C4-2B (cell line): Measurements from ENCODE around the gene CKAP2L.

ENCODE experiments used
- H3K27ac ChIP-seq: fragments of 450-650 bp; 2 replicates; pipeline ENCODE4 v1.5.1; 2017
- ZFX ChIP-seq: fragments of 450-650 bp; IDR thresholded peaks from 2 replicates; pipeline ENCODE4 v1.6.1; 2017
- TF ChIP-seq, protein P1 (sequence below): fragments of 450-650 bp; conservative IDR thresholded peaks from 2 replicates; pipeline ENCODE4 v1.5.1; 2017; ENCODE audit warnings: mild to moderate bottlenecking

The CKAP2L gene

GRCh38 chr2:112782234-112782799 is 17.9 kb upstream of the CKAP2L start:
- H3K27ac ChIP-seq, result no peak overlapping the region

DNA sequence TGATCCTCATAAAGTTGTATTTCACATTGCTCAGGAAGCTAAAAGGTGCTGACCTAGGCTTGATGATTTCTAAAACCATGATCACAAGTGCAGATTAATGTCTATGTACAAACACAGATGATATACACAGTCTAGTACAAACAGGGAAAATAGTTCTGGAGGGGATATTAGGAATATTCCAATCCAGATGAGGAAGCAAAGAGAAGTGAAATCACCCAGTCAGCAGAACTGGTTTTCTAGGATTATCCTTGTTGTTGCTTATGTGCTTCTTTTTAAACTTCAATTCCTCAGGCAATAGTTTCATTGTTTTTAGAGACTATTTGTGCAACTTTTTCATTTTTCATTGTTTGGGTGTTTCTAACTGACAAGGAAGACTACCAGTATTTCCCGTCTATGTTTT is 15.2 kb upstream of the CKAP2L start:
- H3K27ac ChIP-seq, result no peak overlapping the region
- TF ChIP-seq, protein P1, sequence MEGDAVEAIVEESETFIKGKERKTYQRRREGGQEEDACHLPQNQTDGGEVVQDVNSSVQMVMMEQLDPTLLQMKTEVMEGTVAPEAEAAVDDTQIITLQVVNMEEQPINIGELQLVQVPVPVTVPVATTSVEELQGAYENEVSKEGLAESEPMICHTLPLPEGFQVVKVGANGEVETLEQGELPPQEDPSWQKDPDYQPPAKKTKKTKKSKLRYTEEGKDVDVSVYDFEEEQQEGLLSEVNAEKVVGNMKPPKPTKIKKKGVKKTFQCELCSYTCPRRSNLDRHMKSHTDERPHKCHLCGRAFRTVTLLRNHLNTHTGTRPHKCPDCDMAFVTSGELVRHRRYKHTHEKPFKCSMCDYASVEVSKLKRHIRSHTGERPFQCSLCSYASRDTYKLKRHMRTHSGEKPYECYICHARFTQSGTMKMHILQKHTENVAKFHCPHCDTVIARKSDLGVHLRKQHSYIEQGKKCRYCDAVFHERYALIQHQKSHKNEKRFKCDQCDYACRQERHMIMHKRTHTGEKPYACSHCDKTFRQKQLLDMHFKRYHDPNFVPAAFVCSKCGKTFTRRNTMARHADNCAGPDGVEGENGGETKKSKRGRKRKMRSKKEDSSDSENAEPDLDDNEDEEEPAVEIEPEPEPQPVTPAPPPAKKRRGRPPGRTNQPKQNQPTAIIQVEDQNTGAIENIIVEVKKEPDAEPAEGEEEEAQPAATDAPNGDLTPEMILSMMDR, result no peak
- TF ChIP-seq ZFX, result no peak

More at GRCh38 chr2:112782234-112782799, 17.9 kb upstream of the CKAP2L start:
- TF ChIP-seq ZFX, result no peak
- TF ChIP-seq, protein P1, result no peak

DNA sequence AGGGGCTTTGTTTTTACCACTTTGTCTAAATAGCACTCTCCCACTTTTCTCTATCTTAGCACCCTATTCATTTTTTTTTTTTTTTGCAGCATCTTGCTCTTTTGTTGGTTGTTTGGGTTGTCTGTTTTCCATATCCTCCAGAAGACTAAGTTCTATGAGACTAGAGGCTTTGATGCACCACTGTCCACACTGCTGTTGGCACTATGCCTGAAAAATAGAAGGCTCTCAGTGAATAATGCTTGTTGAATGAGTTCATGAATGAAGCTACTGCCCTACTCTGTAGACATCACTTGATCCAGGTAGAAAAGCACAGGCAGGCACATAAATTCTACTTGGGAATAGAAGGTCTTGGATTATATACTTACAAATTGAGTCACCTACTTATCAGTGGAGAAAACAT is 12.6 kb upstream of the CKAP2L start:
- H3K27ac ChIP-seq, result no peak overlapping the region
- TF ChIP-seq, protein P1, result no peak
- TF ChIP-seq ZFX, result no peak

GRCh38 chr2:112776113-112776512 is 11.7 kb upstream of the CKAP2L start:
- TF ChIP-seq ZFX, result no peak
- TF ChIP-seq, protein P1, result no peak
- H3K27ac ChIP-seq, result no peak overlapping the region

DNA sequence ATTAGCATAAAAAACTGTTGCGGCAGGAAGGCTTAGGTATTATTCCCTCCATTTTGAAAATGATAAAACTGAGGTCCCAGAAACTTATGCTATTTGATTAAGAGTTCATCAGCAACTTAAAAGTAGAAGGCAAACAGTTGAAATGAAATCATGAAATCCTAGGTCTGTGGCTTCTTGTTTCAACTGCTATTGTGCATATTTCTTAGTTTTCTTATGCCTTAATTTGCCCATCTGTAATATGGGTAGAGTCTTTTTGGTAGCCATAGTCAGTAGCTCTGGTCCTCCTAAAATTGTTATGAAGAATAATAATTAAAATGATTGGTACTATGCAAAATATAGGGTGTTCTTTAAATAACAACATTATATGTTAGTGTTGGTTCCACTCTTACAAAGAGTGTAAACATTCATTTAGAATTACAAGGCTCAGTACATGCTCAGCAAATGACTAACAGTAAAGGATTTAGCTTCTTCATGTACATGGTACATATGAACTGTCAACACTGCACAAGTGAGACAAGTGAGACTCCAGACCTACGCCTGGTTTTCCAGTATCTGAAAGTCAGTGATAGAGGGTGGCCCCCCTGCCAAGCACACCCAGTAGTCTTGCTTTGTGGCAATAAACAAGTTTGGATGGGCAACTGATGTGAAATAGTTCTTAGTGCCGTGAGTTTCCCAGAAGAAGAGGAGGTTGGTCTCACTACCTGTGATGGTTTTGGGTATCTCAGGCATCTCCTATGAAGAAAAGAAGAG is 10.3 kb upstream of the CKAP2L start:
- H3K27ac ChIP-seq, result no peak overlapping the region
- TF ChIP-seq, protein P1, result no peak
- no peak for TF ChIP-seq ZFX

DNA sequence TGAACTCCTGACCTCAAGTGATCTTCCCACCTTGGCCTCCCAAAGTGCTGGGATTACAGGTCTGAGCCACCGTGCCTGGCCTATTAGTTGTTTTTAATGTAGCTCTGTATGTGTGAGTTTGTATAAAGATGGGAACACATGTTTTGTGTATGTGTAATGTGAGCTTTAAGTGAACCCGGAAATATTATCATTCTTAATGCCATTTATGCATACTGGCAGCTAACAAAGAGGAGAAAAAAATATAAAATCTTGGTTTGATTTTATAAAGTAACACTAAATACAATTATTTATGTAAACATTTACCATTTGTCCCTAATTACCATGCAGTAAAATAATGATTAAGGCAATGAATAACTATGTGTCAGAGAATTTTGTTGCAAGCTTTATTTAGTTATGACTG is 9.1 kb upstream of the CKAP2L start:
- no peak for TF ChIP-seq ZFX
- TF ChIP-seq, protein P1, result no peak
- no peak overlapping the region for H3K27ac ChIP-seq

- TF ChIP-seq ZFX, result no peak
- TF ChIP-seq, protein P1, result no peak
These were observed 8.6 kb upstream of the CKAP2L start for GRCh38 chr2:112772911-112773475.

More at GRCh38 chr2:112772911-112773475, 8.6 kb upstream of the CKAP2L start:
- H3K27ac ChIP-seq, result no peak overlapping the region
